HuH-7 (cell line): ENCODE data around the gene FPR1.
A peak's percentile ranks its signal among the peaks of the same experiment; 100 is the strongest.

Source experiments
- DNase-seq: peaks from one replicate; pipeline ENCODE4 v3.0.0; 2011; ENCODE audit warnings: low spot score

Gene FPR1, protein sequence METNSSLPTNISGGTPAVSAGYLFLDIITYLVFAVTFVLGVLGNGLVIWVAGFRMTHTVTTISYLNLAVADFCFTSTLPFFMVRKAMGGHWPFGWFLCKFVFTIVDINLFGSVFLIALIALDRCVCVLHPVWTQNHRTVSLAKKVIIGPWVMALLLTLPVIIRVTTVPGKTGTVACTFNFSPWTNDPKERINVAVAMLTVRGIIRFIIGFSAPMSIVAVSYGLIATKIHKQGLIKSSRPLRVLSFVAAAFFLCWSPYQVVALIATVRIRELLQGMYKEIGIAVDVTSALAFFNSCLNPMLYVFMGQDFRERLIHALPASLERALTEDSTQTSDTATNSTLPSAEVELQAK

DNA sequence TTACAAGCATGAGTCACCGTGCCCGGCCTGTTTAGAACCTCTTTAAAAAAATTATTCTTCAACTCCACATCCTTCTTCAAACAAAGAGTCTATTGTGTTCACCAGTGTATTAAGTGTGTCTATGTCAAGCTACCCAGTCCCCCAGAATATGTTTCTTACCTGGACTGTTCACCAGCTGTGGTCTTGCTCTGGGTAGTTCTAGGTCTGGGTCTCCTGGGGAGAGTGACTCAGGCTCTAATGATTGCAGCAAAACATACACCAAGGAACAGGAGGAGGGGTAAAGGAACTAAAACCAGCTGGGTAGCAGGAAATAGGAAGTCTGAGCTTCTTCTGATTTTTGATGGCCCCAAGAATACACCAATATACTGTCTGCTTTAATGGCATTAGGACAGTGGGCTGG, at the start of gene FPR1:
Gene FPR1 (minus strand): TSS at position 224 of the 400 bp plus-strand sequence. CDS start 4,884 bp downstream, outside the sequence.
- DNase-seq = no peak

DNA sequence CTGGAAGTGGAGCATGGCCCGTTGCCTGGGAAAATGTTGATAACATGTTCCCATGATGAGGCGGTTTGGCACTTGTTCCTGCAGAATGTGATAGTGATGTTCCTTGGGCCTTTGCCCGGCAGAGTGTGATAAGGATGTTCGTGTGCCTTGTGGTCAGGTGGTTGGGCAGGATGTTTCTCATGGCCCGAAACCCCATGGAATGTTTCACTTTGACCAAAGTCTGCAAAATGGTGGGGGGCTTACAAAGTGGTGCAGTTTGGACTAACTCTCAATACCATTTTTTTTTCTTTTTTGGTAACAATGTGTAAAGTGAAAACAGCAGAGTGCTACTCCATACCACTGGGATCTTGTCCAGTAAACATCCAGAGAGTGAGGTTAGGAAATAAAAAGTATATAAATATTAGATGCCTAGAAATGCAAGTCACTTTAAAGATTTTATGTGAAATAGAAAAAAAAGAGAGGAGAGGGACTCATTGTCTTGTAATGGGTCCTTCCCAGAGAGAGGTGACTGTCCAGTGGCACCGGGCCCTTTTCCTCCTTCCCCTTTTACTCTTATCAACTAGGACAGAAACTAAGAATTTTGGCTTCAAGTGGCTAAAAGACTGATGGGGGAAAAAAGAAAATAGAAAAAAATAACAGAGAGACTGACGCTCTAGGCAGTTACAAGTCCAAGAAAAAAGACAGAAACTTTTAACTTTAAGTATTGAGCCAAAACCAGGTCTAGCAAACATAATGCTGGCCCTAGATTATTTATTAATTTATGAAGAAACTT, 49.0 kb upstream of the FPR1 start:
- no peak for DNase-seq

DNA sequence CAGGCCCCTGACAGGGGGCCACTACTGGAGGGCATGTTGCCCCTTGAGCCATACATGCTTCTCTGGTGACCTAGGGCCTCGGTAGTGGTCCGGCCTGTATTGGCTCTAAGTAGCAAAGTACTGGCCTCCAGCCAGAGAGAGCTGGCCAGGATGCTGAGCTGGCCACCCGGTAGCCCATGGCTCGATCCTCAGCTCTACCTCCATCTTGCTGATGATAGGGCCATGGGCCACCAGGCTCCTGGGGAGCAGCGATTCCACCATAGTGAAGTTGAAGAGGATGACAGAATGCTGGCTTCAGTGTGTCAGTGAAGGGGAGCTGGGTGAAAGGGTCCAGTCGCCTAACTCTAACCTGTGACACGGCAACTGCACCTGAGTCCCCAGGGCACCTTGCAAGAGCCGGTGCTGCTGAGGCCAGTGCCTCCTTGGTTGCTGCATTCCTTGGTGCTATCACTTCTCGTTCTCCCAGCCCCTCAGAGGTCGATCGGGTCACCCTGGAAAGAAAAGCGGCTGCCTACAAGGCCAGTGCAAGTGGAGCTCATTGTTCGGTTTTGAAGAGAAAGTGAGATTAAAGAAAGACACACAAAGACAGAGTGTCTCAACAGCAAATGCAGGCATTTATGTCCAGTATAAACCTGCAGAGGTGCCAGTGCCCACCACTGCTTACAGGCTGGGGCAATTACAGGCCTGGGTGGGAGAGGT, 48.2 kb upstream of the FPR1 start:
- no peak for DNase-seq

DNA sequence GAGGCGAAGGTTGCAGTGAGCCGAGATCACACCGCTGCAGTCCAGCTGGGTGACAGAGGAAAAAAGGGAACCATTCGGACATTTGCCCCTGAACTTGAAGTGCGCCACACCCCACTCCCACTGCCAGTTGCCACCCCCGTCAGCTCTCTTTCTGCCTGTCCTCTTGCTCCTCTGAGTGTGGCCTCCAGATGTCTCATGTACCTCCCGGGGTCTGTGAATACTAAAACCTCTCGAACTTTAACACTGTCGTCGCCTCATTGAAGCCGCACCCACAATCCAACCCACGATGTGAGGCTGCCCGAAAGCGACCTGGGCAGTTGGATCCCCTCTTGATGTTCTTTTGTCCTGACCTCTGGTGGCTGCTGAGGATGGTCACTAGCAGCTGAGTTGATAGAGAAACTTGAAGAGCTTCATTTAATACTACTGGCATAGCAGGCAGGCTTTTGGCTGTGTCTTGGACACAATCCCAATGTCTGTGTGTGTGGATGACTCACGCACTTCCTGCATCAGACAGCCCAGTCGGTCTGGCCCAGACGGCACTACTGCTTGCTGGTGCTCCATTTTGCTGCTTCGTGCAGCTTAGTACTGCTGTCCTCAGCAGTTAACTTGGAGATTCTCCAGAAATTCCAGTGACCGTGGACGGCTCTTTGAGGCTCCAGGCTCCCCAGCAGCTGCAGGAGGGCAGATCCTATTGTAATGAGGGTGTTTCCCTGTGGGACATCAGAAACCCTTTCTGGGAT, 47.5 kb upstream of the FPR1 start:
- DNase-seq = no peak

DNA sequence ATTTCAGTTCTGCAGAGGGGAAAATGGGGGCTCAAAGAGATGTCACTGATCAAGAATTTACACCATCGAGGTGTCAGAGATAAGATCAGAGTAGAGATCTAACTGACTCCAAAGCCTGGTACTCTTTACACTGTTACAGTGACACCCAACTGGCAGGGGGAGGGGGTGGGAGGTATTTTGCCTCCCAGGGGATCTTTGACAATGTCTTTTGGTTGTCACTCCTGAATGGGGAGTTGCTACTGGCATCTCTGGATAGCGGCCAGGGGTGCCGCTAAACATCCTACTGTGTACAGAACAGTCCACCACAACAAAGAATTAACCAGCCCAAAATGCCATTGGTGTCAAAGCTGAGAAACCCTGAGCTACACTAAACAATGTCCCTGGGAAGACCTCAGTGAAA, 46.4 kb upstream of the FPR1 start:
- DNase-seq = no peak

DNA sequence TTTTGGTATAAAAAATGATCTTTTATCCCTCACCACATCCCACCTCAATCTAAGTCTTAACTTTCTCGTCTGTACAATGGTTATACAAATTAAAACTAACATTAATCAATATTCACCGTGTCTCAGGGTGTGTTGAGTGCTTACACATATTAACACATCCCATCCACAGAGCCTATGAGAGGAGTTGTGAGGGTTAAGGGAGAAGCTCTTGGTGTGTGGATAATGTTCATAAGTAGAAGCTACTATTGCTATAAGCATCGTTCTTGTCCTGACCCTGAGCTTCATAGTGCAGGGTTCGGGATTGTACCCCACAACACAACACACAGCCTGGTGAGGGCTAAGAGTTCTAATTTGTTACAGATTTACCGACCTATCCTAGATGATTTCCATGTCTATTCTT, 45.8 kb upstream of the FPR1 start:
- no peak for DNase-seq

DNA sequence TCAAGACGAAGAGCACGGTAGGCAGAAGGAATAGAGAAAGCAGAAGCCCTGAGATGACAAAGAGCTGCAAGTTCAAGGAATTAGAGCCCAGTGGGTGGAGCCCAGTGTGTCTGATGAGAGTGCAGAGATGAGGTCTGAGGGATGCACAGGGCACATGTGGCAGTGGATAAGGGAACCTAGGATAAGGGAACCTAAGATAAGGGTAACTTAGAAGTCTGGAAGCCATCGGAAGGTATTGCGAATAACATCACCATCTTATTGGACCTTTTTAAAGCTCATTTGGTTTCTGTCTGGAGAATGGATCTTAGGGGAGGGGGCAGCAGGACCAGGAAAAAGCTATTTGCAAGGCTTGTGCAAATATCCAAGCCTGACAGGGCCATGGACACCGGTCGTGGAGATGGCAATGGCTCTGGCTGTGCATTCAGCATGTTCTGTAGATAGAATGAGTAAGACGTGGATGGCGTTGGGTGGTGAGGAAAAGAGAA, 44.6 kb upstream of the FPR1 start:
- no peak for DNase-seq

DNA sequence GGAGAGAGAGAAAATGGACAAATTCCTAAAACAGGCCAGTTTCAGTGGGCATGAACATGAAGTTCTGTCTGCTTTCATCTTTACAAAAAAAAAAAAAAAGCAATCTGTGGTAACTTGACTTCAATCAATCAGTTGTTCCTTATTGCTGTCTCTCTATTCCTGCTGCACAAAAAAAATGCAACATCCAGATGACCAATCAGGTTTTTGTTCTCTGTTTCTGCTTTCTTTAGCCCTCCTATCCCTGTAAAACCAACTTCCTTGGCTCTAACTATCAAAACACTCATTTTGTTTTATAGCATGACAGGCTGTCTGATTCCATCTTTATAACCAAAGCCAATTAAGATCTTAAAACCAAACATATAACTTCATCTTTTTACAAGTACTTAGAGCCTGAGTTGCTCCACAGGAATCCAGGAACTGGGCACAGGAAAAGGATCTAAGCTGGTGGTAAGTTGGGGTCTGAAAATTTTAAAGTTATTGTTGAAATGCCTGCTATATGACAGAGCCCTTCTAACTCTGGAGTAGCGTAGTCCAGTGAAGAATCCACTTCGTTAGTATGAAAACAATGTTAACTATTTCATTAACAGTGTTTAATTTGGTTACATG, 43.3 kb upstream of the FPR1 start, which contains the start of gene FPR3:
Gene FPR3 (plus strand): TSS at position 273 of the 606 bp plus-strand sequence. CDS start 28,592 bp downstream, outside the sequence.
- no peak for DNase-seq

DNA sequence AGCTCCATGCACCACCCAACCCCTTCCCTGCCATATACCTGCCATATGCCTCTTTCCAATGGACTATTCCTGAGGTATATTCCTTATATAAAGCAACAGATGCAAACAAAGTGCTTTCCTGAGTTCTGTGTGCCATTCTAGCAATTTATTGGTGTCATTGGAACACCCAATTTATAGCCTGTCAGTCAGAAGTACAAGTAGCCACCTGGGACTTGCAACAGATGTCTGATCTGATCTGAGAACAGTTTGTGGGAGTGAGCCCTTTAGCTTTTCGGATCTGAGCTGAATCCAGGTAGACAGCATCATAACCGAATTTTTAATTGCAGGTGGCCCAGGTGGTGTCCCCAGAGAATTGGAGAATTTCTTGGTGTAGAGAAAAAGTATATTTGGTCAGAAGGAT, 42.3 kb upstream of the FPR1 start:
- DNase-seq = no peak

DNA sequence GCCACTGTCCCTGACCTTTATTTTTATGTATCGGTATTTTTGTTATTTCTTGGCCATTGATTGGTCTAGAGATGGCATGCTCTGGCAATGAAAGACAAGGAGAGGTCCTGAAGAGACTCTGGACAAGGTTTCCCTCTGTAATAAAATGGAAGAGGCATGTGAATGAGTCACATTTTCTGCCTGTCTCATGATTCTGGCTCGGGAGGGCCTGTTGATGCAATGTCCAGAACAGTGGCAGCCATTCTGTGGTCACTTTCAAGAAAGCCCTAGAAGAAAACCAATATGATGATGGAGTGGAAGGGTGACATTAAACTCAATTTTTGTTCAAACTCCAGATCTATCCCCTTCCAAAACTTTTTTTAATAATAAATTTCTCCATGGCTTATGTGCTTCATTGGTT, 41.3 kb upstream of the FPR1 start:
- DNase-seq = no peak

DNA sequence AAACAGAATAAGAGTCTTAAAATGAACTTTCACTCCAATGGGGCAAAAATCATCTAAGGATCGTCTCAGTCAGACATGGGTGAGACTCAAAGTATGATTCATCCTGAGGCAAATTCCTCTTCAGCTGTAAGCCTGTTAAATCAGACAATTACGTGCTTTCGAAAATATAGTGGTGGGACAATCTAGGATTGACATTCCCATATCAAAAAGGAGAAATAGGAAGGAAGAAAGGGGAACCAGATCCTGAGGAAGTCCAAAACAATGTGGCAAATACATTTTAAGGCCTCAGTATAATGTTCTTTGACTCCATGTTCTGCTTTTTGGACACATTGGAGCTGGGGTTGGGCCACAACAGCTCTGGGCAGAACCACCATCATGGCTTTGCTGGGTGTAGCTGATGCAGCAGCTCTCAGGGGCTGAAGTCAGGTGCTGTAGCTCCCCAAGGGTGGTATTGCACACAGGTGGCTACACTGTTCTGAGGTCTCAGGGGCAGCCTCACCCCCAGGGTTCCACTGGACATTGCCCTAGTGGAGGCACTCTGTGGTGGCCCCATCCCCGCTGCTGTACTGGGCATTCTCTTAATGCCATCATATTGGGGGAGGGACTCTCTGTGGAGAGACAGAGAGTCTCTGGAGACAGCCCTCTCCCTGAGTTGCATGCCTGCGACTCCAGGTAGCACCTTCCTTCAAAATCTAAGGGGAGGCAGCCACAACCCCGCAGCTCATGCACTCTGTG, 37.5 kb upstream of the FPR1 start:
- DNase-seq = no peak

DNA sequence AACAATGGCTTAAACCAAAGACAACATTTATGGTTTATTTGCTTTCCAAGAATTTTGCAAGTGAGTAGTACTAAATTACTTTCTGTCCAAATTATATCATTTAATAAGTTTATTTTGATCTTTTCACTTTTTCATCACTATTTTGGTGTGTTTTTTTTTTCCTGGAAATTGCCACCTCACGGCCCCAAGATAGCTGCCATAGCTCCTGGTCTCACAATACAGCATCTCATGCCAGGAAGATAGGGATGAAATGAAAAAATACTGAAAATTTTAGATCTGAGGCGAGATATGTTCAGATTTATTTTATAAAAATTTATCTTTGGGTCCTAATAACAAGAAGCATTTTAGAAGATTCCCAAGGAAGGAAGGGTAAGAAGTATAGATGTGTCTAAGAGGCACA, 36.4 kb upstream of the FPR1 start:
- no peak for DNase-seq

DNA sequence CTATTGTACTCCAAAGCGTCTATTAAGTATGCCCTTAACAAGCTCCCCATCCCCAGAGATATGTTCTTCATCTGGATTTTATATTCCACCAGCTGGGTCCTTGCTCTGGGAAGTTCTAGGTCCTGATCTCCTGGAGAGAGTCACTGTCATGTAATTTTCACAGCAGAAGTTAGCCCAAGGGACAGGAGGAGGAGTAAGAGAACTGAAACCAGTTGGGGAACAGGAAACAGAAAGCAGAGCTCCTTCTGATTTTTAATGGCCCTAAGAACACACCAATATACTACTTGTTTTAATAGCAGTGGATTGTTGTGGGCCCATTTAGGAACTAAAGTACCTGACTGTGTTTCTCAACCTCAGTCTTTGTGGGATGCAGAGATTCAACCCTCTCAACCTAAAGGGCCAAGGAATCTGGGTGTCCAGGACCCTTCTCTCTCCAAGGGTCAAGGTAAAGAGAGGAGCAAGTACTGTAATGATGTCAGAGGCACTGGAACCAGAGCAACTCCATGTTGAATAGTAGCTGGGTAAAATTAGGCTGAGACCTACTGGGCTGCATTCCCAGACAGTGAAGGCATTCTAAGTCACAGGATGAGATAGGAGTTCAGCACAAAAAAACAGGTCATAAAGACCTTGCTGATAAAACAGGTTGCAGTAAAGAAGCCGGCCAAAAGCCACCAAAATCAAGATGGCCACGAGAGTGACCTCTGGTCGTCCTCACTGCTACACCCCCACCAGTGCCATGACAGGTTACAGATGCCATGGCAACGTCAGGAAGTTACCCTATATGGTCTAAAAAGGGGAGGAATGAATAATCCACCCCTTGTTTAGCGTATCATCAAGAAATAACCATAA, 35.2 kb upstream of the FPR1 start:
- no peak for DNase-seq

DNA sequence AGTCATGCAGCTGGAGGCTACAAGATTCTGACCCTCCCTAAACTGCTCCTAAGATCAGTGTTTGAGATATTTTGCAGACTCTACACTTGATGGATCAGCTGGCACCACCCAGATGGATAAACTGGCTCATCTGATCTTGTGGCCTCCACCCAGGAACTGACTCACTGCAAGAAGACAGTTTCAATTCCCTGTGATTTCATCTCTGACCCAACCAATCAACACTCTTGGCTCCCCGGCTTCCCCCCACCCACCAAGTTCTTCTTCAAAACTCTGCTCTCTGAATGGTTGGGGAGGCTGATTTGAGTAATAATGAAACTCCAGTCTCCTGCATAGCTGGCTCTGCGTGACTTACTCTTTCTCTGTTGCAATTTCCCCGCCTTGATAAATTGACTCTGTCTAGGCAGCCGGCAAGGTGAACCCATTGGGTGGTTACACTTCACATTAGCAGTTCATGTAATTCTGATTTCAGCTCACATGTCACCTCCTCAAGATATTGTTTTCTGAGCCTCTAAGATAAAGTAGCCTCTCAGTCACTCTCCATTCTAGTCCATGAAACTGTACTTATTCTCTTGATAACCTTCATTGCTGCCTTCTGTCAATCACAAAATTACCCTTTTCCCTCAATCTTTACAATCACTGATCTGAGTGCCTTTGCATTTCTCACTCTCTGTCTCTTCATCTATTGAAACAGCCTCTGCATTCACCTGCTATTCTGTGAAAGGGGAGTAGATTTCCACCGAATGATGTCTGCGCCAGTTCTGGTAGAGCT, 33.4 kb upstream of the FPR1 start:
- DNase-seq = no peak

DNA sequence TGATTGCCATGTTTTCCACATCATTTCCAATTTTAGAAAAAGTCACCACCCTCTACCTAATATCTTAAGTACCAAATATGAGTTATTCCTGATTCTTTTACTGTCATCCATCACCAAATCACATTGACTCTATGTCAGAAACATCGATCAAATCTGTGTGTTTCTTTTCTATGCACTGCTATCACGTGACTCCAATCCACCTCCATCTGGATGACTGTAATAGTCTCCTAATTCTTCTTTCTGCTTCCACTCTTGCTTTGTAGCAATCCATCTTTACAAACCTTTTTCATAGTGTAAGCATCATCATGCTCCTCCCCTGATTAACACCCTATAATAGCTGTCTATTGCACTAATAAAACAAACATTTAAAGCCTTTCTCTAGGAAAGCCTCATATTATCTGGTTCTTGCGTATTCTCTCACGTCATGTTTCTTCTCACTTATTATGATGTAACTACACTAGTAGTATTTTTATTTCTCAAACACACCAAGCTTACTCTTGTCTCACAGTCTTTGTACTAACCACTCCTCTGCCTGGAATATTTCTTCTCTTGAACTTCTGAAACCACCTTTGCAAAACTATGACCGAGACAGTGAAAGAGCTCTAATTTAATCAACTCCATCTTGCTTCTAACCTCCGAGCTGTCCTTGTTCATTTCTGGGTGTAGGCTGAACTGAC, 32.6 kb upstream of the FPR1 start:
- DNase-seq = no peak

DNA sequence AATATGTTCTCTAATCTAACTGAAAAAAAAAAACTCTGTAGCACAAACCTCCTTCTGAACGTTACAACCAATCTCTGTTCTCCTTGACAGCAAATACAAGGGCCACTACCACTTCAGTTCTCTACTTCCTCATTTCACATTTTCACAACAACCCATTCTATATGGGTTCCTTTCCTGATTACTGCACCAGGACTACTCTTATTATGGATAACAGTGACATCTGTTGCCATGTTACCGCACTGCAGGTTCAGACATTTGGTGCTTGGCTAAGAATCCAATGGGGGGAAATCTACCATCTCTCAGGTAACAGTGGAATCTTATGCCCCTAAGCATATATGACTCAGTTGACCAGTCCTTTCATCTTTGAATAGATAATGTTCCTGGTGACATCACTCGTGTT, 31.7 kb upstream of the FPR1 start:
- peak; percentile 6 for DNase-seq

DNA sequence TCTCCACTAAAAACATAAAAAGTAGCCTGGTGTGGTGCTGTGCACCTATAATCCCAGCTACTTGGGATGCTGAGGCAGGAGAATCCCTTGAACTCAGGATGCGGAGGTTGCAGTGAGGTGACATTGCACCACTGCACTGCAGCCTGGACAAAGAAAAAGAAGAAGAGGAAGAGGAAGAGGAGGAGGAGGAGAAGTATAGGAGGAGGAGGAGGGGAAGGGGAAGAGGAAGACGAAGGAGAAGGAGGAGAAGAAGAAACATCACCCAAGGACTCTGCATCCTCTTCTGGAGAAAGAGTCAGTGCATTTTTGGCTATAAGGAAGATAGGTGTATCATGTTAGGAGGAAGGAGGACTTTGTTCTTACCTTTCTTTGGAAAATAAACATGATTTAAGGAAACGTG, 30.3 kb upstream of the FPR1 start:
- no peak for DNase-seq

DNA sequence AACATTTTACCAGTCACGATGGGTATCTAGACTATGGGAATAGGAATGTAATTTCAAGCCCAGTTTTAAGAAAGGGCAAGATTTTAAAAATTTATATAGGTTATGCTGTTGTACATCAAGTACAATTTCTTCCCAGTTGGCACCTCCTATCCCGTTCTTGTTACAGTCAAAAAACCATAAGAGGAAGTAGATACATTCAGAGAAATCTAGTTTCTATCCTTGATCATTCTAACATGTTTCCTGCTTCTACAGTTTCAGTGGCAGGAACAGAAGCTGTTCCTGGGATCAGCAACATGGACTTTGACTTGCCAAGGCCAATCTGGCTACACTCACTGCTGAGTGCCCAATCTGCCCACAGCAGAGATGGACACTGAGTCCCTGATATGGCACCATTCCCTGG, 28.6 kb upstream of the FPR1 start:
- no peak for DNase-seq

DNA sequence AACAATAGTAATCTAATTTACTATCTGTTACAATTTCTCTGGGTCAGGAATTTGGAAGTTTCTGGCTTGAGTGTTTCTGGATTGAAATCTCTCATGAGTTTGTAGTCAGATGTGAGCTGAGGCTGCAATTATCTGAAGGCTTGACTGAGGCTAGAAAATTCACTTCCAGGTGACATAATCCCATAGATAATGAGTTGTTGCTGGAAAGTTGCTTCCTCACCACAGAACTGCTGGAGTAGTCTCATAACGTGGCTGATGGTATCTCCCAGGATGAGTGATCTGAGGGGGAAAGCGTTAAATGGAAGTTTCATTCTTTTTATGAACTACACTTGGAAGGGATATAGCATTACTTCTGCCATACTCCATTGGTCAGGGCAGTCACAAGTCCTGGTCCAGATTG, 28.0 kb upstream of the FPR1 start:
- DNase-seq = no peak
